Loucy (cell line): ENCODE results near the gene TSTD2.

Experiments used
- H2AFZ ChIP-seq: fragments of 200-600 bp; sonication (generic); 2 replicates; pipeline ENCODE4 v1.6.0; 2016; ENCODE audit warnings: antibody characterized with exemption, mild to moderate bottlenecking, low read length, moderate library complexity
- H3F3A ChIP-seq: fragments of 200-600 bp; 2 replicates; pipeline ENCODE4 v1.6.0; 2016; ENCODE audit warnings: antibody characterized with exemption, low read depth, mild to moderate bottlenecking
- H3K27me3 ChIP-seq: fragments of 200-600 bp; sonication (generic); 2 replicates; pipeline ENCODE4 v1.6.1; 2014; ENCODE audit warnings: low read length, mild to moderate bottlenecking; ENCODE audit not compliant: insufficient read depth, poor library complexity, severe bottlenecking
- H3K36me3 ChIP-seq: fragments of 200-600 bp; sonication (generic); 2 replicates; pipeline ENCODE4 v1.6.1; 2016; ENCODE audit warnings: low read length; ENCODE audit not compliant: insufficient read depth
- H3K4me1 ChIP-seq: fragments of 200-600 bp; sonication (generic); 2 replicates; pipeline ENCODE4 v1.5.1; 2014; ENCODE audit warnings: low read length, mild to moderate bottlenecking; ENCODE audit not compliant: insufficient read depth, poor library complexity, severe bottlenecking
- H3K4me2 ChIP-seq: fragments of 200-600 bp; sonication (generic); 2 replicates; pipeline ENCODE4 v1.6.0; 2014; ENCODE audit warnings: antibody characterized with exemption, low read length, low read depth, mild to moderate bottlenecking; ENCODE audit not compliant: poor library complexity, severe bottlenecking
- H3K4me3 ChIP-seq: fragments of 200-600 bp; sonication (generic); 2 replicates; pipeline ENCODE4 v1.5.1; 2014; ENCODE audit warnings: low read length, mild to moderate bottlenecking, mixed read lengths; ENCODE audit not compliant: poor library complexity, severe bottlenecking
- H3K79me2 ChIP-seq: fragments of 200-600 bp; sonication (generic); 2 replicates; pipeline ENCODE4 v1.6.1; 2014; ENCODE audit warnings: low read length; ENCODE audit not compliant: insufficient read depth
- H3K9ac ChIP-seq: fragments of 200-600 bp; sonication (generic); 2 replicates; pipeline ENCODE4 v1.6.0; 2014; ENCODE audit warnings: mild to moderate bottlenecking, low read depth, low read length, moderate library complexity; ENCODE audit not compliant: poor library complexity, severe bottlenecking
- H3K9me2 ChIP-seq: fragments of 200-600 bp; sonication (generic); replicated peaks from 2 replicates; pipeline ENCODE4 v1.6.1; 2016; ENCODE audit warnings: low read depth, low read length, mixed read lengths
- H3K9me3 ChIP-seq: fragments of 200-600 bp; sonication (generic); 2 replicates; pipeline ENCODE4 v1.6.1; 2014; ENCODE audit warnings: mild to moderate bottlenecking, antibody characterized with exemption, low read length, low read depth; ENCODE audit not compliant: insufficient read depth
- H4K20me1 ChIP-seq: fragments of 200-600 bp; sonication (generic); 2 replicates; pipeline ENCODE4 v1.6.0; 2014; ENCODE audit warnings: antibody characterized with exemption, low read length, mild to moderate bottlenecking; ENCODE audit not compliant: insufficient read depth, poor library complexity, severe bottlenecking
- EZH2phosphoT487 ChIP-seq: fragments of 200-600 bp; IDR thresholded peaks from 2 replicates; pipeline ENCODE4 v1.6.1; 2018; ENCODE audit warnings: antibody characterized with exemption, mild to moderate bottlenecking, moderate library complexity, borderline replicate concordance
- TF ChIP-seq, protein P1 (sequence below): fragments of 200-600 bp; sonication (generic); conservative IDR thresholded peaks from 2 replicates; pipeline ENCODE4 v1.5.1; 2014; ENCODE audit warnings: mild to moderate bottlenecking, antibody characterized with exemption, low read length

Gene TSTD2

DNA sequence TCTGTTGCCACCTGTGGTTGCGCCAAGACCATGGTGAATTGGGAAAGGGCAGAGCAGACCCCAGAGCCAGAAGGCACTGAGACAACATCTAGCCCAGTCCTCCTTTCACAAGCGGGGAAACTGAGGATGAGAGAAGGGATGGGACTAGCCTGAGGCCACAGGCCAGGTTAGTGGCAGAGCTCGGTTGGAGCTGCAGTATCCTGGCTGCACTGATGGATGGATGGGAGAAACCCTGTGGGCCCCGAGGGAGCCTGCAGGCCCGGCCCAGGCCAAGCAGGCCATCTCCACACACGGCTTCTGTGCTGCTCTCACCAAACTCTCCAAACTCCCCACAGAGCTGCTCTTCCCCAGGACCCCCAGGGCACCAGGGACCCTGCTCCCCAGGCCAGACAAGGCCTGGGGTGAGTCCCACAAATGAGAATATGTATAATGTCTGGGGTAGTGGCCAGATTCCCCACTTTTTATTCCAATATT is 60.2 kb downstream of the TSTD2 start:
- no peaks in the 10 kb centered on the region for H3K9me2 ChIP-seq

DNA sequence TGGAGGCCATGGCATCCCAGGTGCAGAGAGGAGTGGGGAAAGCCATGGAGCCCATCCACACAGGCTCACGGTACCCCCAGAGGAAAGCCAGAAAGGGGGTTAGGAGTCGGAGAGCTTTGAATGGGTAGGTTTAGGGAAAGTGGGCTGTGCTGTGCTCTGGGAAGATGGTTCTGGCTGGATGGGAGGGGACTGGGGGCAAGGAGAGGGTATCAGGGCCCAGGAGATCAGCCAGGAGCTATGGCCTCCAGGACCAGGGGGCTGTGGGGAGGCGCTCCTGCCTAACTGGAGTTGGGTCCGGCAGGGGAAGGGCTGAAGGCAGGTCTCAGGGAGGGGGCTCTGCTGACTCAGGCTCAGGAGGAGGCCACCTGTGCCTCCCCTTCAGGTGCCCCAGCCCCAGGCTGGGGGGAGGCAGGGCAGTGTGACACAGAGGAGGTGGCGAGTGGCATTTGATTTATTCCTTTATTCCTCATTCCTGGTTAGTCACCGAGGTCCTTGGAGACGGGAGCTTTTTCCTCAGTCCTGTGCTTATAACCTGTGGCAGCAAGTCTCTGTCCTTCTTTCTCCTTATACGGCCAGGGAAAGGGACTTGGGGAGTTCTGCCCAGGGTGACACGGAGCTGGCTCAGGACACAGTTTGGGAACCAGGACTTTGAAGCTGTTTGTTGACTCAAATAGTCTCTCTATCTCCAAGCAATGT is 60.8 kb downstream of the TSTD2 start:
- no peaks in the 10 kb centered on the region for H4K20me1 ChIP-seq
- no peaks in the 10 kb centered on the region for H3F3A ChIP-seq
- H3K79me2 ChIP-seq: no peaks in the 10 kb centered on the region
- H2AFZ ChIP-seq: no peak overlapping the region
- H3K9me2 ChIP-seq: no peaks in the 10 kb centered on the region
- no peaks in the 10 kb centered on the region for H3K27me3 ChIP-seq
- TF ChIP-seq, protein P1, sequence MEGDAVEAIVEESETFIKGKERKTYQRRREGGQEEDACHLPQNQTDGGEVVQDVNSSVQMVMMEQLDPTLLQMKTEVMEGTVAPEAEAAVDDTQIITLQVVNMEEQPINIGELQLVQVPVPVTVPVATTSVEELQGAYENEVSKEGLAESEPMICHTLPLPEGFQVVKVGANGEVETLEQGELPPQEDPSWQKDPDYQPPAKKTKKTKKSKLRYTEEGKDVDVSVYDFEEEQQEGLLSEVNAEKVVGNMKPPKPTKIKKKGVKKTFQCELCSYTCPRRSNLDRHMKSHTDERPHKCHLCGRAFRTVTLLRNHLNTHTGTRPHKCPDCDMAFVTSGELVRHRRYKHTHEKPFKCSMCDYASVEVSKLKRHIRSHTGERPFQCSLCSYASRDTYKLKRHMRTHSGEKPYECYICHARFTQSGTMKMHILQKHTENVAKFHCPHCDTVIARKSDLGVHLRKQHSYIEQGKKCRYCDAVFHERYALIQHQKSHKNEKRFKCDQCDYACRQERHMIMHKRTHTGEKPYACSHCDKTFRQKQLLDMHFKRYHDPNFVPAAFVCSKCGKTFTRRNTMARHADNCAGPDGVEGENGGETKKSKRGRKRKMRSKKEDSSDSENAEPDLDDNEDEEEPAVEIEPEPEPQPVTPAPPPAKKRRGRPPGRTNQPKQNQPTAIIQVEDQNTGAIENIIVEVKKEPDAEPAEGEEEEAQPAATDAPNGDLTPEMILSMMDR: no peak
- no peak for TF ChIP-seq EZH2phosphoT487
- no peaks in the 10 kb centered on the region for H3K9me3 ChIP-seq
- no peaks in the 10 kb centered on the region for H3K4me1 ChIP-seq
- H3K4me2 ChIP-seq: no peak overlapping the region
- H3K36me3 ChIP-seq: no peaks in the 10 kb centered on the region
- no peak overlapping the region for H3K4me3 ChIP-seq
- H3K9ac ChIP-seq: no peak overlapping the region

More for the DNA sequence above, 60.2 kb downstream of the TSTD2 start:
- no peak overlapping the region for H2AFZ ChIP-seq
- no peak overlapping the region for H3K9ac ChIP-seq
- no peaks in the 10 kb centered on the region for H3F3A ChIP-seq
- no peaks in the 10 kb centered on the region for H3K4me1 ChIP-seq
- H3K4me3 ChIP-seq: no peak overlapping the region
- no peak overlapping the region for H3K4me2 ChIP-seq
- no peaks in the 10 kb centered on the region for H4K20me1 ChIP-seq
- H3K27me3 ChIP-seq: no peaks in the 10 kb centered on the region
- TF ChIP-seq, protein P1: no peak
- no peak for TF ChIP-seq EZH2phosphoT487
- H3K36me3 ChIP-seq: no peaks in the 10 kb centered on the region
- no peaks in the 10 kb centered on the region for H3K9me3 ChIP-seq
- H3K79me2 ChIP-seq: no peaks in the 10 kb centered on the region

DNA sequence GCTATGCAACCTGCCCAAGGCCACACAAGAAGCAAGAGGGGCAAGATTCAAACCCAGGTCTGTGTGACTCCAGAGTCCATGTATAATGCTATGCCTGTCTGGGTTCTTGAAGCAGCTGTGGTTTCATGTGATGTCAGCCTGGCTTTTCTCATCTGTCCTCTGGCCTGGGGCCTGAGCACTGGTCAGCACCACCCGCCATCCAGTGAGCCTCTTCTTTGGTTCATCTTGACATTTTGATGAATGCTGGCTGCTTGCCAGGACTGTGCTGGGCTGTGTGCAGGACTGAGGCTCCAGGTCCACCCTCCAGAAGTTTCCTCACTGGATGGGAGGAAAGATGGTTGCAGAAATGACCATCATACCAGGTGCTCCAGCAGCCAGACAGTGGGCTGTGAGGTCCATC is 61.5 kb downstream of the TSTD2 start:
- no peaks in the 10 kb centered on the region for H3K27me3 ChIP-seq
- no peak for TF ChIP-seq EZH2phosphoT487
- TF ChIP-seq, protein P1: no peak
- H2AFZ ChIP-seq: no peak overlapping the region
- H3K9me3 ChIP-seq: no peaks in the 10 kb centered on the region
- H4K20me1 ChIP-seq: no peaks in the 10 kb centered on the region
- no peaks in the 10 kb centered on the region for H3K79me2 ChIP-seq
- H3F3A ChIP-seq: no peaks in the 10 kb centered on the region
- H3K4me2 ChIP-seq: no peak overlapping the region
- H3K4me1 ChIP-seq: no peaks in the 10 kb centered on the region
- H3K4me3 ChIP-seq: no peak overlapping the region
- H3K36me3 ChIP-seq: no peaks in the 10 kb centered on the region
- H3K9me2 ChIP-seq: no peaks in the 10 kb centered on the region
- no peak overlapping the region for H3K9ac ChIP-seq
